Adrenal gland (tissue), 5 donors: ENCODE results near the gene ZSWIM6.

ENCODE experiments used
- CTCF ChIP-seq, 6 experiments: fragments of 450-650 bp in 4 of 6; fragments of 200-600 bp in 2 of 6; sonication (generic) in 1 of 6; IDR thresholded peaks; 1 replicate in 5 of 6; 2 replicates in 1 of 6; pipeline versions ENCODE4 v1.5.1 to v1.8.0; 2016 to 2021; ENCODE audit warnings: antibody characterized with exemption in 6 of 6, mild to moderate bottlenecking in 2 of 6, moderate library complexity in 1 of 6
- POLR2A ChIP-seq, 2 donors: fragments of 450-650 bp; IDR thresholded peaks; one replicate each; pipeline ENCODE4 v1.6.1; 2017; ENCODE audit warnings: antibody characterized with exemption in 2 of 2, mild to moderate bottlenecking in 2 of 2, moderate library complexity in 1 of 2
- donor health status: DM: no; HTN: no; CAD: no.

GRCh38 chr5:61523073-61523472 lies 191.0 kb downstream of the ZSWIM6 start:
- TF ChIP-seq CTCF (IDR thresholded peaks at IDR 0.05) (no peak), POLR2A (IDR thresholded peaks at IDR 0.05) (no peak)
